Embryonic facial prominence (tissue), 1 donor: ENCODE measurements around the gene MAP3K4.

Source experiments
- DNase-seq: peaks from one replicate; pipeline ENCODE4 v3.0.0-alpha.2; 2016; ENCODE audit errors: extremely low spot score

MAP3K4 gene

GRCh38 chr6:161079566-161080262 is 88.1 kb downstream of the MAP3K4 start:
- DNase-seq = no peak

GRCh38 chr6:161080263-161080970 is 88.8 kb downstream of the MAP3K4 start:
- DNase-seq = no peak

GRCh38 chr6:161082215-161082614 is 90.6 kb downstream of the MAP3K4 start:
- no peak for DNase-seq

- no peak for DNase-seq
These were observed 93.7 kb downstream of the MAP3K4 start for GRCh38 chr6:161085246-161085645.

GRCh38 chr6:161088676-161089328 is 97.2 kb downstream of the MAP3K4 start:
- DNase-seq = no peak

- DNase-seq = no peak
These were observed 99.6 kb downstream of the MAP3K4 start for GRCh38 chr6:161091151-161091550.

- no peak for DNase-seq
These were observed 100.6 kb downstream of the MAP3K4 start for GRCh38 chr6:161091972-161092701.

GRCh38 chr6:161094955-161095354 is 103.4 kb downstream of the MAP3K4 start:
- no peak for DNase-seq

- no peak for DNase-seq
These were observed 104.3 kb downstream of the MAP3K4 start for GRCh38 chr6:161095916-161096315.

GRCh38 chr6:161100072-161100471 is 108.5 kb downstream of the MAP3K4 start:
- no peak for DNase-seq

- no peak for DNase-seq
These were observed 109.9 kb downstream of the MAP3K4 start for GRCh38 chr6:161101517-161101916.

- no peak for DNase-seq
These were observed 111.9 kb downstream of the MAP3K4 start for GRCh38 chr6:161103475-161103874.

- DNase-seq = no peak
These were observed 113.4 kb downstream of the MAP3K4 start for GRCh38 chr6:161104966-161105365.

GRCh38 chr6:161105408-161105807 is 113.8 kb downstream of the MAP3K4 start:
- DNase-seq = no peak

GRCh38 chr6:161107779-161108730 is 116.5 kb downstream of the MAP3K4 start:
- no peak for DNase-seq

- no peak for DNase-seq
These were observed 117.3 kb downstream of the MAP3K4 start for GRCh38 chr6:161108916-161109315.

- DNase-seq = no peak
These were observed 117.8 kb downstream of the MAP3K4 start for GRCh38 chr6:161109366-161109765.

- no peak for DNase-seq
These were observed 118.6 kb downstream of the MAP3K4 start for GRCh38 chr6:161110028-161110779.

- no peak for DNase-seq
These were observed 119.7 kb downstream of the MAP3K4 start for GRCh38 chr6:161111261-161111660.

GRCh38 chr6:161115468-161115867 is 123.9 kb downstream of the MAP3K4 start:
- DNase-seq = no peak
